ENCODE data around the gene MAP3K2.

The MAP3K2 gene

DNA sequence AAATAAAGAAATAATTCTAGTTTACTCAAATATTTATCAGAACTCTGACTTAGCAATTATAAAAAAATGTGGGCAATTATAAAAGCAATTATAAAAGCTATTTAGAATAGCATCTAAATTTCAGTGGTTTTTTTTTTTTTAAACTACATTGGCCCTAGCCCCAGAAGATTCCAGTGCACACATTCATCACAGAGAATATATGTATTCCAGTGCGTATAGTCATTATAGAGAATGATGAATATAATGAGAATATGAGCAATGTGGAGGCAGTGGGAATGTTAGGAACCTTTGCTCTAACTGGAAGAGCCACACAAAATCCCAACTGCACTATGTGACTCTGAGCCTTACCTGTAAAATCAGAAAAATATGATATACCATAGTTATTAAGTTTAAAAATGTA is 10.5 kb downstream of the MAP3K2 start:
- Histone ChIP-seq H3K9me3 (ENCODE audit: control insufficient read depth, insufficient read depth, low read depth, low read length) (peaks cover 27% of the 10 kb centered on the region), H3K36me3 (ENCODE audit: control insufficient read depth, insufficient read depth, low read length) (peaks cover 4% of the 10 kb centered on the region), H3K9ac (ENCODE audit: low read length) (no peak overlapping the region), H3K4me1 (ENCODE audit: control insufficient read depth, insufficient read depth, low read length) (peaks cover 20% of the 10 kb centered on the region; the same call in 1 of the 2 replicates), H3K4me3 (ENCODE audit: low read depth, low read length) (no peak overlapping the region), H3K27me3 (ENCODE audit: control insufficient read depth, insufficient read depth, low read length) (no peaks in the 10 kb centered on the region), H3K27ac (ENCODE audit: low read depth, low read length) (no peak overlapping the region)

GRCh38 chr2:127376257-127376656 is 11.5 kb downstream of the MAP3K2 start:
- Histone ChIP-seq H3K27me3 (ENCODE audit: control insufficient read depth, insufficient read depth, low read length) (no peaks in the 10 kb centered on the region), H3K9ac (ENCODE audit: low read length) (no peak overlapping the region), H3K27ac (ENCODE audit: low read depth, low read length) (no peak overlapping the region), H3K36me3 (ENCODE audit: control insufficient read depth, insufficient read depth, low read length) (peaks cover 4% of the 10 kb centered on the region), H3K9me3 (ENCODE audit: control insufficient read depth, insufficient read depth, low read depth, low read length) (peaks cover 31% of the 10 kb centered on the region), H3K4me3 (ENCODE audit: low read depth, low read length) (no peak overlapping the region), H3K4me1 (ENCODE audit: control insufficient read depth, insufficient read depth, low read length) (peaks cover 29% of the 10 kb centered on the region; the same call in 1 of the 2 replicates)

DNA sequence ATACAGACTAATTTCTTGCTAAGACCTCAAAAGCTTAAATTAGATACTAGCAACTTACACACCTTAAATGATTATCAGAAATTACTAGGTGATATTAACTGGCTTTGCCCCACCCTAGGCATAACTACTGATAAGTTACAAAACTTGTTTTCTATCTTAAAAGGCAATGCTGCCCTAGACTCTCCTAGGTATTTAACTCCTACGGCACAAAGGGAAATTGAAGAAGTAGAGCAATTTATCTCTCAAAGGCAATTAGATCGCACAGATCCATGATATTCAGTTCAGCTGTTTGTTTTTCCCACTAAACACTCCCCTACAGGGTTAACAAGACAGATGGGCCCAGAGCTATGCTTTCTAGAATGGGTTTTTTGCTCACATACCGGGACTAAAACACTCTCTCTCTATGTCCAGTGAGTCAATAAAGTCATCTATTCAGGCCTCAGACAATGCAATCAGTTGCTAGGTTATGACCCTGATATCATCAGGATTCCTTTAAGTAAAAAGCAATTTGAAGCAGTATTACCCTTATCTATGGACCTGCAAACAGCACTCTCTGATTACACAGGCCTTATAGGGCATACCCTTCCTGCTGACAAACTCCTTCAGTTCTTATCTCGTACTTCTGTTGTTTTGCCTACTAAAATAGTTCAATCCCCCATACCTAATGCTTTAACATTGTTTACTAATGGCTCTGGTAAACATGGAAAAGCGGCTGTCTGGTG is 14.3 kb downstream of the MAP3K2 start:
- no peak overlapping the region for H3K27ac ChIP-seq (ENCODE audit: low read depth, low read length)
- peaks cover 40% of the 10 kb centered on the region; the same call in 1 of the 2 replicates for H3K4me1 ChIP-seq (ENCODE audit: control insufficient read depth, insufficient read depth, low read length)
- peaks cover 39% of the 10 kb centered on the region for H3K9me3 ChIP-seq (ENCODE audit: control insufficient read depth, insufficient read depth, low read depth, low read length)
- H3K27me3 ChIP-seq (ENCODE audit: control insufficient read depth, insufficient read depth, low read length), result no peaks in the 10 kb centered on the region
- H3K36me3 ChIP-seq (ENCODE audit: control insufficient read depth, insufficient read depth, low read length), result peaks cover 4% of the 10 kb centered on the region
- no peak overlapping the region for H3K9ac ChIP-seq (ENCODE audit: low read length)
- H3K4me3 ChIP-seq (ENCODE audit: low read depth, low read length), result no peak overlapping the region

DNA sequence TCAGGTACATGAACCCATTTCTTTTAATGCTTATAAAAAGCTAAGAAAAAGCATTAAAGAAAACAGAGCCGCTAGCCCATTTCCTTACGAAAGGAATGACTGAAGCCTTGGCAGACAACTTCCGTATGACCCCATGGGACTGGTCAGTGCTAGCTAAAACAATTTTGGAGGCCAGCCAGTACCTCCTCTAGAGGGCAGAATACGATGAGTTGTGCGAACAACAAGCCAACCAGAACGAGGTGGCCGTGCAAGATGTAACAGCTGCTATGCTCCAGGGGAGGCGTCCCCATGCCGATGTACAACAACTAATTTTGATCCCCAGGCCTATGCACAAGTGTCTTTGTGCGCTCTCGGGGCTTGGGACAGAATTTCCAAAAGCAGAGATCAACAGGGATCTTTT is 16.7 kb downstream of the MAP3K2 start:
- Histone ChIP-seq H3K4me3 (ENCODE audit: low read depth, low read length) (peak overlapping the region; percentile 42; the same call in 1 of the 2 replicates), H3K36me3 (ENCODE audit: control insufficient read depth, insufficient read depth, low read length) (peaks cover 4% of the 10 kb centered on the region; the same call in 1 of the 2 replicates), H3K9ac (ENCODE audit: low read length) (no peak overlapping the region), H3K27me3 (ENCODE audit: control insufficient read depth, insufficient read depth, low read length) (no peaks in the 10 kb centered on the region), H3K9me3 (ENCODE audit: control insufficient read depth, insufficient read depth, low read depth, low read length) (peaks cover 36% of the 10 kb centered on the region), H3K4me1 (ENCODE audit: control insufficient read depth, insufficient read depth, low read length) (peaks cover 25% of the 10 kb centered on the region; the same call in 1 of the 2 replicates), H3K27ac (ENCODE audit: low read depth, low read length) (no peak overlapping the region)

GRCh38 chr2:127370010-127370409 is 17.8 kb downstream of the MAP3K2 start:
- Histone ChIP-seq H3K27ac (ENCODE audit: low read depth, low read length) (no peak overlapping the region; the same call in 1 of the 2 replicates), H3K27me3 (ENCODE audit: control insufficient read depth, insufficient read depth, low read length) (no peaks in the 10 kb centered on the region), H3K4me1 (ENCODE audit: control insufficient read depth, insufficient read depth, low read length) (peaks cover 35% of the 10 kb centered on the region), H3K9ac (ENCODE audit: low read length) (peak overlapping the region; percentile 53), H3K9me3 (ENCODE audit: control insufficient read depth, insufficient read depth, low read depth, low read length) (peaks cover 36% of the 10 kb centered on the region), H3K4me3 (ENCODE audit: low read depth, low read length) (peak overlapping the region; percentile 42; the same call in 1 of the 2 replicates), H3K36me3 (ENCODE audit: control insufficient read depth, insufficient read depth, low read length) (peaks cover 4% of the 10 kb centered on the region; the same call in 1 of the 2 replicates)

DNA sequence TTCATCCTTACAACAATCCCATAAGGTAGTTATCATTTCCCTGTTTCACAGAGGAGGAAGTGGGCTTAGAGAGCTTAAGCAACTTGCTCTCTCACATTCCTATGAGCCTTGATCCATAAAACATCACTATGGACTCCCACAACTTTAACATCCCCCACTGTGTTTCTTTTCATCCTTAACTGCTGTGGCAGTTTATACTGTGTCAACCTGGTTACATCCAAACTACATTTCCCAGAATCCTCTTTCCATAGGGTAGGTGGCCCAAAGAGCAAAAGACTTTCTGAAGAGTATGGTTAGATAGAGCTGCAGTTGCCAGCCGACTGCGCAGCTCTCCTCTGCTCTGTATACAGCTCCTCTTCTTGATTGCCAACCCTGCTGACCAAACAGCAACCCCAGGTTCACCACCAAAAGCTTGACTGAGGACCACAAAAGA is 22.5 kb downstream of the MAP3K2 start:
- H3K36me3 ChIP-seq (ENCODE audit: control insufficient read depth, insufficient read depth, low read length), result no peaks in the 10 kb centered on the region
- H3K27me3 ChIP-seq (ENCODE audit: control insufficient read depth, insufficient read depth, low read length), result no peaks in the 10 kb centered on the region
- peaks cover 31% of the 10 kb centered on the region for H3K4me1 ChIP-seq (ENCODE audit: control insufficient read depth, insufficient read depth, low read length)
- no peak overlapping the region for H3K9ac ChIP-seq (ENCODE audit: low read length)
- peaks cover 4% of the 10 kb centered on the region; the same call in 1 of the 2 replicates for H3K9me3 ChIP-seq (ENCODE audit: control insufficient read depth, insufficient read depth, low read depth, low read length)
- no peak overlapping the region for H3K27ac ChIP-seq (ENCODE audit: low read depth, low read length)
- no peak overlapping the region for H3K4me3 ChIP-seq (ENCODE audit: low read depth, low read length)

DNA sequence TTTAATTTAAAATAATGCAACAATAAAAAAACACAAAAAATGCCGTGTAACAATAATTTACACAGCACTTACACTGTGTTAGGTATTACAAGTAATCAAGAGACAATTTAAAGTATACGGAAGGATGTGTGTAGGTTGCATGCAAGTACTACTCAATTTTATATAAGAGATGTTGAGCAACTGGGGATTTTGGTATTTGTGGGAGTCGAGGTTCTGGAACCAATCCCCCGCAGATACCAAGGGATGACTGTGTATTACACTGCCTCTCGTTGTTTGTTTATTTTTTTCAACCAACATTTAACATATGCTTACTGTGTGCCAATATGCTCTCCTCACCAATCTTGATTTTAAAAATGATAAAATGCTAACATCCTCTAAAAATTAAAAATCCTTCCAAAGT is 24.8 kb downstream of the MAP3K2 start:
- H3K9me3 ChIP-seq (ENCODE audit: control insufficient read depth, insufficient read depth, low read depth, low read length), result no peaks in the 10 kb centered on the region
- no peaks in the 10 kb centered on the region for H3K36me3 ChIP-seq (ENCODE audit: control insufficient read depth, insufficient read depth, low read length)
- H3K4me1 ChIP-seq (ENCODE audit: control insufficient read depth, insufficient read depth, low read length), result peaks cover 36% of the 10 kb centered on the region
- H3K27me3 ChIP-seq (ENCODE audit: control insufficient read depth, insufficient read depth, low read length), result no peaks in the 10 kb centered on the region
- no peak overlapping the region for H3K9ac ChIP-seq (ENCODE audit: low read length)
- no peak overlapping the region for H3K27ac ChIP-seq (ENCODE audit: low read depth, low read length)
- no peak overlapping the region for H3K4me3 ChIP-seq (ENCODE audit: low read depth, low read length)

- H3K4me1 ChIP-seq (ENCODE audit: control insufficient read depth, insufficient read depth, low read length), result peaks cover 36% of the 10 kb centered on the region
- H3K4me3 ChIP-seq (ENCODE audit: low read depth, low read length), result no peak overlapping the region
Observed at GRCh38 chr2:127361929-127362885, 25.6 kb downstream of the MAP3K2 start.

DNA sequence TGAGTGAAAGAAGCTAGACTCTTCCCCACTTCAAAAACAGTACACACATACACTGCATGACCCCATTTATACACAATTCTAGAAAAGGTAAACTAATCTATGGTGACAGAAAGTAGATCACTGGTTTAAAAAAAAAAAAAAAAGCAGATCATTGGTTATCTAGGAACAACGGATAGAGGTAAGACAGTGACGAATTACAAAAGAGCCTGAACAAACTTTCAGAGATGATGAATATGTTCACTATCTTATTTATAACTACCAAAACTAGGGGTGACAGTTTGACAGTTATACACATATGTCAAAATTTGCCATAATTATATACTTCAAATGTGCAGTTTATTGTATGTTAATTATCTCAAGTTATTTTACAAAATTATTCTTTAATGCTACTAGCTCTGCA is 27.5 kb downstream of the MAP3K2 start:
- Histone ChIP-seq H3K4me3 (ENCODE audit: low read depth, low read length) (no peak overlapping the region), H3K27me3 (ENCODE audit: control insufficient read depth, insufficient read depth, low read length) (no peaks in the 10 kb centered on the region), H3K36me3 (ENCODE audit: control insufficient read depth, insufficient read depth, low read length) (no peaks in the 10 kb centered on the region), H3K27ac (ENCODE audit: low read depth, low read length) (no peak overlapping the region), H3K4me1 (ENCODE audit: control insufficient read depth, insufficient read depth, low read length) (peaks cover 29% of the 10 kb centered on the region), H3K9me3 (ENCODE audit: control insufficient read depth, insufficient read depth, low read depth, low read length) (no peaks in the 10 kb centered on the region), H3K9ac (ENCODE audit: low read length) (no peak overlapping the region)

More at GRCh38 chr2:127361929-127362885, 25.6 kb downstream of the MAP3K2 start:
- H3K36me3 ChIP-seq (ENCODE audit: control insufficient read depth, insufficient read depth, low read length), result no peaks in the 10 kb centered on the region
- H3K9ac ChIP-seq (ENCODE audit: low read length), result no peak overlapping the region
- no peaks in the 10 kb centered on the region for H3K27me3 ChIP-seq (ENCODE audit: control insufficient read depth, insufficient read depth, low read length)
- H3K9me3 ChIP-seq (ENCODE audit: control insufficient read depth, insufficient read depth, low read depth, low read length), result no peaks in the 10 kb centered on the region
- H3K27ac ChIP-seq (ENCODE audit: low read depth, low read length), result no peak overlapping the region

- Histone ChIP-seq H3K9me3 (ENCODE audit: control insufficient read depth, insufficient read depth, low read depth, low read length) (no peaks in the 10 kb centered on the region), H3K36me3 (ENCODE audit: control insufficient read depth, insufficient read depth, low read length) (no peaks in the 10 kb centered on the region), H3K4me1 (ENCODE audit: control insufficient read depth, insufficient read depth, low read length) (peaks cover 26% of the 10 kb centered on the region), H3K27me3 (ENCODE audit: control insufficient read depth, insufficient read depth, low read length) (no peaks in the 10 kb centered on the region), H3K27ac (ENCODE audit: low read depth, low read length) (no peak overlapping the region), H3K4me3 (ENCODE audit: low read depth, low read length) (no peak overlapping the region; the same call in 1 of the 2 replicates), H3K9ac (ENCODE audit: low read length) (no peak overlapping the region)
Observed at GRCh38 chr2:127359520-127359919, 28.3 kb downstream of the MAP3K2 start.

DNA sequence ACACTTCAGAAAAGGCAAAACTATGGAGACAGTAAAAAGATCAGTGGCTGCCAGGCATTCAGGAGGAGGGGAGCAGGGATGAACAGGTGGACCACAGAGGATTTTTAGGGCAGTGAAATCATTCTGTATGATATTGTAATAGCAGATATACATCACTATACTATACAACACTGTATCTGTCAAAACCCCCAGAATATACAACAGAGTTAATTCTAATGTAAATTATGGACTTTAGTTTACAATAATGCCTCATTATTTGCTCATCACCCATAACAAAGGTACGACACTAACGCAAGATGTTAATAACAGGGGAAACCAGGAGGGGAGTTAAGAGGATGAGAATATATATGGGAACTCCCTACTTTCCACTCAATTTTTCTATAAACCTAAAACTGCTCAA is 28.8 kb downstream of the MAP3K2 start:
- no peak overlapping the region for H3K27ac ChIP-seq (ENCODE audit: low read depth, low read length)
- no peaks in the 10 kb centered on the region for H3K27me3 ChIP-seq (ENCODE audit: control insufficient read depth, insufficient read depth, low read length)
- H3K4me1 ChIP-seq (ENCODE audit: control insufficient read depth, insufficient read depth, low read length), result peaks cover 21% of the 10 kb centered on the region
- no peaks in the 10 kb centered on the region for H3K36me3 ChIP-seq (ENCODE audit: control insufficient read depth, insufficient read depth, low read length)
- no peaks in the 10 kb centered on the region for H3K9me3 ChIP-seq (ENCODE audit: control insufficient read depth, insufficient read depth, low read depth, low read length)
- H3K9ac ChIP-seq (ENCODE audit: low read length), result no peak overlapping the region
- no peak overlapping the region for H3K4me3 ChIP-seq (ENCODE audit: low read depth, low read length)
